ENCODE measurements around the gene DENND6B. TPM values are rescaled to one million over a fixed set of nuclear protein-coding genes. Genes with fewer than 3 reads are reported as not detected.
"Not testable (repeated sequence)": the region's sequence is repeated elsewhere in the genome, so short reads cannot be mapped to it uniquely, and the experiment has no call there.

The DENND6B gene
- total and polyA plus RNA-seq, 2 experiments from 2014 or later: 0.71 to 1.3 TPM

- TF ChIP-seq CTCF (conservative IDR thresholded peaks at IDR 0.05; ENCODE audit: low read depth in 2 of 2): peak in 1 of 2 experiments; percentile 45; a peak in 2 of 4 replicates
- no peak for TF ChIP-seq ZNF331 (CRISPR knock-in tag; IDR thresholded peaks at IDR 0.05; ENCODE audit: low read depth)
Measured at GRCh38 chr22:50274311-50274710, 52.5 kb downstream of the DENND6B start (continued).

- not testable (repeated sequence) for ATAC-seq
Measured at GRCh38 chr22:50273781-50274180, 53.0 kb downstream of the DENND6B start.

GRCh38 chr22:50273352-50273751, 53.5 kb downstream of the DENND6B start:
- not testable (repeated sequence) for H3K27ac ChIP-seq (ENCODE audit: low read depth); ATAC-seq; H3K4me1 Mint-ChIP-seq; H3K4me1 ChIP-seq (ENCODE audit: insufficient read depth); H3K4me3 ChIP-seq; H3K27ac Mint-ChIP-seq; H3K4me3 Mint-ChIP-seq; H3F3A ChIP-seq (replicated peaks; ENCODE audit: low read depth); H3K79me2 ChIP-seq (replicated peaks; ENCODE audit: insufficient read depth); H4K20me1 ChIP-seq (replicated peaks; ENCODE audit: insufficient read depth); DNase-seq (ENCODE audit: low spot score); H3K36me3 ChIP-seq (ENCODE audit: insufficient read depth); H3K4me2 ChIP-seq; H3K9me2 ChIP-seq (ENCODE audit: insufficient read depth); H2AFZ ChIP-seq
- Mint-ChIP-seq H3K36me3 (ENCODE audit: low read depth) (peaks cover 42% of the 10 kb centered on the region), H3K9me3 (peaks cover 18% of the 10 kb centered on the region), H3K27me3 (ENCODE audit: insufficient read depth, low read depth, poor library complexity) (peaks cover 32% of the 10 kb centered on the region)
- H3K27me3 ChIP-seq (ENCODE audit: insufficient read depth): peaks cover 37% of the 10 kb centered on the region

More at GRCh38 chr22:50273781-50274180, 53.0 kb downstream of the DENND6B start:
- H3K4me3 Mint-ChIP-seq; H3K36me3 ChIP-seq (ENCODE audit: insufficient read depth); H3K4me1 ChIP-seq (ENCODE audit: insufficient read depth); H3F3A ChIP-seq (replicated peaks; ENCODE audit: low read depth); H3K27ac ChIP-seq (ENCODE audit: low read depth); H3K4me3 ChIP-seq; H3K4me1 Mint-ChIP-seq; H3K4me2 ChIP-seq; H3K9me2 ChIP-seq (ENCODE audit: insufficient read depth); H3K27ac Mint-ChIP-seq; H4K20me1 ChIP-seq (replicated peaks; ENCODE audit: insufficient read depth); H3K79me2 ChIP-seq (replicated peaks; ENCODE audit: insufficient read depth); DNase-seq (ENCODE audit: low spot score); H2AFZ ChIP-seq: not testable (repeated sequence)
- Mint-ChIP-seq H3K9me3 (peaks cover 18% of the 10 kb centered on the region), H3K36me3 (ENCODE audit: low read depth) (peaks cover 46% of the 10 kb centered on the region), H3K27me3 (ENCODE audit: insufficient read depth, low read depth, poor library complexity) (peaks cover 28% of the 10 kb centered on the region)
- peaks cover 32% of the 10 kb centered on the region for H3K27me3 ChIP-seq (ENCODE audit: insufficient read depth)

- peaks cover 18% of the 10 kb centered on the region for H3K9me3 Mint-ChIP-seq
- H3K36me3 ChIP-seq (ENCODE audit: insufficient read depth): 0 out of 2 replicates have a peak, but pooled peaks cover 5% of the 10 kb centered on the region
- peak; percentile 12 for ATAC-seq
- H3K27ac ChIP-seq (ENCODE audit: low read depth): no peak overlapping the region
- no peaks in the 10 kb centered on the region; the same call in 1 of the 2 replicates for H4K20me1 ChIP-seq (replicated peaks; ENCODE audit: insufficient read depth)
- peaks cover 33% of the 10 kb centered on the region for H3K36me3 Mint-ChIP-seq (ENCODE audit: low read depth)
- TF ChIP-seq STAT1 (IDR thresholded peaks at IDR 0.05; ENCODE audit: unreplicated experiment): no peak
- TF ChIP-seq CTCF (conservative IDR thresholded peaks at IDR 0.05; ENCODE audit: low read depth in 2 of 2): no peak
- no peak for TF ChIP-seq EZH2 (IDR thresholded peaks at IDR 0.05; ENCODE audit: low read depth, unreplicated experiment)
- TF ChIP-seq ZNF331 (CRISPR knock-in tag; IDR thresholded peaks at IDR 0.05; ENCODE audit: low read depth): no peak
- H3K27me3 ChIP-seq (ENCODE audit: insufficient read depth): peaks cover 47% of the 10 kb centered on the region
- H3K4me3 ChIP-seq: peak overlapping the region; percentile 63; the same call in 1 of the 2 replicates
- H3K9me2 ChIP-seq (ENCODE audit: insufficient read depth): no peaks in the 10 kb centered on the region
- H3K4me2 ChIP-seq: peak overlapping the region; percentile 86; the same call in 1 of the 2 replicates
- peaks cover 6% of the 10 kb centered on the region; the same call in 1 of the 2 replicates for H3K4me1 ChIP-seq (ENCODE audit: insufficient read depth)
- H2AFZ ChIP-seq: no peak overlapping the region
- DNase-seq (ENCODE audit: low spot score): no peak
- peaks cover 4% of the 10 kb centered on the region; the same call in 1 of the 3 replicates for H3K4me1 Mint-ChIP-seq
- H3K79me2 ChIP-seq (replicated peaks; ENCODE audit: insufficient read depth): no peaks in the 10 kb centered on the region
- H3K27me3 Mint-ChIP-seq (ENCODE audit: insufficient read depth, low read depth, poor library complexity): peaks cover 32% of the 10 kb centered on the region
- peaks cover 8% of the 10 kb centered on the region; the same call in 1 of the 2 replicates for H3F3A ChIP-seq (replicated peaks; ENCODE audit: low read depth)
- no peak overlapping the region for H3K27ac Mint-ChIP-seq
- peak overlapping the region; percentile 38; the same call in 1 of the 3 replicates for H3K4me3 Mint-ChIP-seq
Measured at GRCh38 chr22:50272044-50272802, 54.6 kb downstream of the DENND6B start.

Measured in GM23338 (cell line).